Transverse colon (tissue), 4 donors: Measurements from ENCODE around the gene CLK1. TPM values are rescaled to one million over a fixed set of nuclear protein-coding genes. Genes with fewer than 3 reads are reported as not detected.

Experiments used
- DNase-seq: peaks from one replicate; pipeline ENCODE4 v3.0.0-alpha.2; 2019
- H3K27ac ChIP-seq, 4 donors: fragments of 200-600 bp; sonication (generic); 2 replicates each; pipeline ENCODE4 v1.5.1; 2016 to 2018; ENCODE audit warnings: inconsistent platforms in 4 of 4
- H3K27me3 ChIP-seq: fragments of 200-600 bp; sonication (generic); 2 replicates; pipeline ENCODE4 v1.5.1; 2017; ENCODE audit warnings: inconsistent platforms
- H3K36me3 ChIP-seq, 4 donors: fragments of 200-600 bp; sonication (generic); 2 replicates each; pipeline ENCODE4 v1.5.1; 2017 to 2019; ENCODE audit warnings: inconsistent platforms in 4 of 4
- H3K4me1 ChIP-seq, 4 donors: fragments of 200-600 bp; sonication (generic); 2 replicates each; pipeline ENCODE4 v1.5.1; 2017 to 2020; ENCODE audit warnings: inconsistent platforms in 4 of 4
- H3K4me3 ChIP-seq, 4 donors: fragments of 200-600 bp; sonication (generic); 1 replicate in 1 of 4; 2 replicates in 3 of 4; pipeline versions ENCODE4 v1.5.1 to v1.6.1; 2017 to 2019; ENCODE audit warnings: inconsistent platforms in 4 of 4
- H3K9me3 ChIP-seq, 2 donors: fragments of 200-600 bp; sonication (generic); 2 replicates each; pipeline ENCODE4 v1.5.1; 2017 to 2019; ENCODE audit warnings: inconsistent platforms in 2 of 2
- EP300 ChIP-seq: sonication (generic); formaldehyde crosslinking; IDR thresholded peaks from one replicate; pipeline ENCODE4 v1.6.1; 2017; ENCODE audit warnings: antibody characterized with exemption, low read depth
- POLR2A ChIP-seq: fragments of 450-650 bp; IDR thresholded peaks from one replicate; pipeline ENCODE4 v1.6.1; 2016; ENCODE audit warnings: antibody characterized with exemption, mild to moderate bottlenecking, moderate library complexity
- POLR2AphosphoS5 ChIP-seq, 3 donors: sonication (generic); formaldehyde crosslinking; IDR thresholded peaks; one replicate each; pipeline ENCODE4 v1.6.1; 2016; ENCODE audit warnings: antibody characterized with exemption in 3 of 3
- WGBS, 2 donors: methylation state at CpG; one replicate each; pipeline ENCODE4 v1.1.5; 2018; ENCODE audit warnings: low coverage in 1 of 2; 5-methylcytosine and 5-hydroxymethylcytosine counted together
- in situ Hi-C, 4 donors: fragments of 200-750 bp; cut with MboI; loops; one replicate each; pipeline versions ENCODE4 v1.15.0 to v1.15.1; 2017; ENCODE audit warnings: low sequenced_read_pairs in 3 of 4, low pct_ligation_motif_present in 1 of 4, low pct_unique_long_range_greater_than_20kb in 1 of 4
- intact Hi-C: fragments of 100-400 bp; cut with DNase I; formaldehyde crosslinking; loops from one replicate; pipeline ENCODE4 v1.15.1; 2023; ENCODE audit warnings: low total_unique reads
- small RNA-seq, 4 donors: library from RNA; depleted of rRNA; stranded (forward); fragments of <200 nt; gene quantifications; one replicate each; pipeline ENCODE3, GENCODE V24; 2016
- total RNA-seq, 4 donors: library from RNA; depleted of rRNA; stranded (reverse); fragments of >200 nt; gene quantifications; one replicate each; pipeline ENCODE4 v1.1.0, GENCODE V29; 2016
- TF ChIP-seq, protein P1 (sequence below), 5 experiments: fragments of 200-600 bp in 3 of 5; fragments of 450-650 bp in 2 of 5; sonication (generic) in 3 of 5; IDR thresholded peaks; 1 replicate in 2 of 5; 2 replicates in 3 of 5; pipeline ENCODE4 v1.5.1; 2016 to 2017; ENCODE audit warnings: antibody characterized with exemption in 5 of 5, inconsistent platforms in 3 of 5, mild to moderate bottlenecking in 2 of 5, moderate library complexity in 1 of 5

Gene CLK1
- total RNA-seq, 4 donors from 2014 or later: 115 to 231 (median 127) TPM

DNA sequence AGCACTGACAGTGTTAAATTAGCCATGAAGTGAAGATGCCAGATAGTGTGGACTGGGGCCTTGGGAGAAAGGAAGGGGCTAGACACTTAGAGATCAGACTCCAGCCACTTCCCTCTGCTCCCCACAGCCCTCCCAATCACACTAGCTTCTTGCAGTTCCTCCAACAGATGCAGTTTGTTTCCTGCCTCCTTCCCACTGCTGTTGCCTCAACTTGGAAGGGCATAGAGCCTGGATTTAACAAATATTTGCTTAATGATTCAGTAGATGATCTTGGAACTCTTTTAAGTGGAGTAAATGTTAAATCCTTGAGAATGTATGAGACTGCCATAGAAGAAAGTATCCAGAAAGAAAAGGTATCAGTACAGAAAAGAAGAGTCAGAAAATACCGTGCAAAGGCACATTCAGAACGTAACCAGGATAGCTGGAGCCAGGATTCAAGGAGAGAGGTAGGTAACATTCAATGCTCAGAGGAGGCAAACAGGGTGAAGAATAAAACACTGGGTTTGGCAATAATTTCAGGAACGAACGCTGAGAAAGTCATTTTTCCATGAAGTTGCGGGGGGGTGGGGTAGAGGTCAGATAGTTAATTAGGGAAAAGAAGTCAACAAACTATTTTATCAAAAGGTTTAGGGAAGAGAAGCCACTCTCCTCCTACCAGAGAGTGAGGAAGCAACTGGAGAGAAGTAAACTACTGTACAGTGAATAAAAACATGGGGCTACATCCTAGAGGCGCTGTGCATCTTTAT lies 54.0 kb downstream of the CLK1 start:
- no peaks in the 10 kb centered on the region for H3K27me3 ChIP-seq
- H3K36me3 ChIP-seq: peaks cover 0 to 8% (median 2%) of the 10 kb centered on the region in 4 donors
- no peaks in the 10 kb centered on the region for H3K9me3 ChIP-seq
- H3K4me3 ChIP-seq: peak overlapping the region; percentile 47 to 96 (median 94)
- in situ Hi-C loops: loop anchor here in 2 of 4 donors (10.0 to 25.0 kb wide), 3 partner anchors 54 to 98 kb away; partner anchors contain the start of gene CLK1 (in 1 of the 2)
- TF ChIP-seq, protein P1, sequence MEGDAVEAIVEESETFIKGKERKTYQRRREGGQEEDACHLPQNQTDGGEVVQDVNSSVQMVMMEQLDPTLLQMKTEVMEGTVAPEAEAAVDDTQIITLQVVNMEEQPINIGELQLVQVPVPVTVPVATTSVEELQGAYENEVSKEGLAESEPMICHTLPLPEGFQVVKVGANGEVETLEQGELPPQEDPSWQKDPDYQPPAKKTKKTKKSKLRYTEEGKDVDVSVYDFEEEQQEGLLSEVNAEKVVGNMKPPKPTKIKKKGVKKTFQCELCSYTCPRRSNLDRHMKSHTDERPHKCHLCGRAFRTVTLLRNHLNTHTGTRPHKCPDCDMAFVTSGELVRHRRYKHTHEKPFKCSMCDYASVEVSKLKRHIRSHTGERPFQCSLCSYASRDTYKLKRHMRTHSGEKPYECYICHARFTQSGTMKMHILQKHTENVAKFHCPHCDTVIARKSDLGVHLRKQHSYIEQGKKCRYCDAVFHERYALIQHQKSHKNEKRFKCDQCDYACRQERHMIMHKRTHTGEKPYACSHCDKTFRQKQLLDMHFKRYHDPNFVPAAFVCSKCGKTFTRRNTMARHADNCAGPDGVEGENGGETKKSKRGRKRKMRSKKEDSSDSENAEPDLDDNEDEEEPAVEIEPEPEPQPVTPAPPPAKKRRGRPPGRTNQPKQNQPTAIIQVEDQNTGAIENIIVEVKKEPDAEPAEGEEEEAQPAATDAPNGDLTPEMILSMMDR (IDR thresholded peaks at IDR 0.05): no peak
- TF ChIP-seq POLR2AphosphoS5 (IDR thresholded peaks at IDR 0.05): peak in 1 of 3 donors; percentile 38
- DNase-seq: no peak
- peaks cover 20 to 39% (median 27%) of the 10 kb centered on the region in 4 donors for H3K4me1 ChIP-seq
- intact Hi-C loops: loop anchor here (2.0 kb wide), 2 partner anchors 78 to 98 kb away; partner anchors contain the start of genes NIF3L1 and PPIL3
- WGBS, 2 donors: 22 to 35% methylated on average over 6 of the region's 6 CpGs
- peak overlapping the region; percentile 99 to 100 (median 100) for H3K27ac ChIP-seq

DNA sequence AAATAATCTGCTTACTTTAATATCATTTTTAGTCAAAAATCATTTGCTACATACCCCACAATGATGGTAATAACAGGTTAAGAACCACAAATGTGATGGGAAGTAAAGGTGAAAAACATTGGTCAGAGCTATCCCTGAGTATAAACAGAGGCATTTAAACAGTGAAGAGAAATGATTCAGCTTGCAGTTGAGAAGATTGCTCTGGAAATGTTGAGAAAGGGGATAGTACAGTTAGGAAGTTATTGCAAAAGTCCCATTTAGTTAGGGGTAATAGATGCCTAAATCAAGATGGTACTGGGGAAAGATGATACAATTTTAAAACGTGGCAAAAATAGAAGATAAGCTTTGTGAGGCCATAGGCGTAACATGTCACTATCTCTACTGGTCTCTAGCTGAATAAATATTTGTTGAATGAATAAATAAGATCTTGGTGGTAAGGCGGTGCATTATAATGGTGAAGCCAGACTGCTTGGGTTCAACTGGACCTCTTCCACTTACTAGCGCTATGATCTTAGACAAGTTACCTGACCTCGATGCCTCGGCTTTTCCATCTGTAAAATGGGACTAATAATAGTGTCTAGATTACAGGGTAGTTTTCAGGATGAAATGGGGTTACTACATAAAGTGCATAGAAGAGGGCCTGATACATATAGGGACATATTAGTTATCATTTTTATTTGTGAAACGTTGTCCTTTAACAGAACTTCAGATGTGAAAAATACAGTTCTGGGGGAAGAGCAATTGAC lies 54.8 kb downstream of the CLK1 start:
- TF ChIP-seq POLR2AphosphoS5 (IDR thresholded peaks at IDR 0.05) (no peak), EP300 (no peak), POLR2A (no peak)
- Histone ChIP-seq H3K36me3 (peaks cover 0 to 5% (median 0%) of the 10 kb centered on the region in 4 donors), H3K27ac (peak overlapping the region; percentile 99 to 100 (median 100)), H3K4me3 (no peak overlapping the region), H3K4me1 (peaks cover 20 to 33% (median 27%) of the 10 kb centered on the region in 4 donors), H3K27me3 (no peaks in the 10 kb centered on the region), H3K9me3 (no peaks in the 10 kb centered on the region)
- intact Hi-C loops: loop anchor here (2.0 kb wide), 2 partner anchors 79 to 97 kb away; partner anchors contain the start of genes NIF3L1 and PPIL3
- 74 to 83% methylated on average over 6 to 7 of the region's 7 CpGs for WGBS, 2 donors
- in situ Hi-C loops: loop anchor here in 2 of 4 donors (10.0 to 25.0 kb wide), 3 partner anchors 55 to 97 kb away; partner anchors contain the start of gene CLK1 (in 1 of the 2)
- no peak for DNase-seq

Small RNAs within 50 kb of the gene (small RNA-seq; reads per million reads assigned to genes)
- gene RF00019 (0 reads per million in 4 donors), gene RNA5SP115 (0 reads per million in 4 donors), gene RNU6-312P (0 reads per million in 4 donors), gene RNU6-31P (0 to 0.28 (median 0.12) reads per million in 4 donors), gene RNU6-762P (0 reads per million in 4 donors)

Other genes starting within 250 kb of the CLK1 start
- gene BZW1, start 52.7 kb downstream of the CLK1 start, total RNA-seq: 100 to 1,000 TPM in 2 of 4 donors, 10 to 100 TPM in 2; 17.1 to 167 (median 110) TPM
- 10 to 100 TPM; 16.8 to 18.4 (median 17.7) TPM for gene PPIL3, start 24.4 kb upstream of the CLK1 start, total RNA-seq
- 10 to 100 TPM; 14.5 to 26.6 (median 21.5) TPM for gene NIF3L1, start 24.7 kb upstream of the CLK1 start, total RNA-seq
- 10 to 100 TPM; 15.1 to 30.5 (median 20.8) TPM for gene ORC2, start 99.0 kb upstream of the CLK1 start, total RNA-seq
- gene HYCC2, start 207.0 kb upstream of the CLK1 start, total RNA-seq: 100 to 1,000 TPM in 1 of 4 donors, 10 to 100 TPM in 3; 23.9 to 104 (median 35.8) TPM
- gene NDUFB3, start 207.3 kb upstream of the CLK1 start, total RNA-seq: 100 to 1,000 TPM in 1 of 4 donors, 10 to 100 TPM in 1, 1 to 10 TPM in 2; 2.2 to 111 (median 44.9) TPM